HG03571 (cell line): ENCODE measurements around the gene TRAIP.
"Not testable (repeated sequence)": the region's sequence is repeated elsewhere in the genome, so short reads cannot be mapped to it uniquely, and the experiment has no call there.

Experiments used
- ATAC-seq: cut with Tn5 transposase; IDR thresholded peaks from one replicate; pipeline ENCODE4 v1.9.1; 2021; ENCODE audit not compliant: unreplicated experiment

Gene TRAIP

DNA sequence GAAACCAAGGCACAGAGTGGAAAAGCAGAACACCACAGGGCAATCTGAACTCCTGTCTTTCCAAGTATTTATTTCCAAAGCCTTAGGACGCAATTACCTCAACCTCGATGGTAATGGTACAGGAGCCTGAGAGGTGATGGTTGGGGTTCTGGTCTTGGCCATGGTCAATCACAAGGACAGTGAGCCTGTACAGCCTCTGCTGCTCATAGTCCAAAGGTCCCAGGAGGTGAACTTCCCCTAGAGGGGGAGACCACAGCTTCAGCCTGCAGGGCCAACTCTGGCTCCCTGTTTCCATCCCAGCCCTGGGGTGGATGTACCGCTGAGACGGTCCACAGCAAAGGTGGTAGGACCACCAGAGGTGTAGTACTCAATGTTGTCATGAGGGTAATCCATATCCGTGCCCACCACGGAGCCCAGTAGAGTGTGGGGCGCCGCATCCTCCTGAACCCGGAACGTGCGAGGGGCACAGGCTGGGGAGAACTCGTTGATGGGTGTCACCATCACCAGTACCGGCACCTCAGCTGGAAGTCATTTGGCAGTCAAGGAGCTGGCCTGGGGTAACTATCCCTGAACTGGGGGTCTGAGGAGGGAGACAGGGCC lies 62.8 kb downstream of the TRAIP start:
- no peak for ATAC-seq

DNA sequence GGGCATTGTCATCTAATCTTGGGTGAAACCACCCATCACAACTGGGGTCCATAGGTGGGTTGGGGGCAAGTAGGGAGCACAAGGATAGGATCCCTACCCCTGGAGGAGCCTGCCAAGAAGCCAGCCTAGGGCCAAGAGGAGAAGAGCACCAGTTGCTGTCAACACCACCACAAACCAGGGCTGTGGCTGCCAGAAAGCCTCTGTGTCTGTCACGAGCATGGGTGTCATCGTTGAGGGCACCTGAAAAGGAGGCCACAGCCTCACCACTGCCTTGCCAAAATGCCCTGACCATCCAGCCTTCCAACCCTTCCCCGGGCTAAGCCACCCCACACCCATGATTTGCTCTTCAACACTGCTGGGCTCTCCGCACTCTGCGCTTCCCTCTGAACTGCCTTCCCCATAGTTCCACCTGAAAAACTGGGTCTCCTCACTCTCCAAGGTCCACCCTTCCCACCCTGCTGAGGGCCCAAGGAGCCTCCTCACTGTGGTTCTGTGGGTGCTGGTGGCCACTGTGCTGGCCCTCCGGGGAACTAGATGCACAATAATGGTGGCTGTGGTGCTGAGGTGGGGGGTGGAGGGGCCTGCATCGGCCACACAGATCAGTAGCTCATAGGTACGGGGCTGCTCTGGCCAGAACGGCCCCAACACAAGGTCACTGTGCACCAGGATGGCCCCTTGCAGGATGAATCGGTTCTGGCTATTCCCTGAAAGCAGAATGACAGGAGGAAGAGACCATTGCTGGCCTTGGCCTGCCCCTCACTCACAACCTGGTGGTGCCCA lies 63.8 kb downstream of the TRAIP start:
- ATAC-seq, result no peak

DNA sequence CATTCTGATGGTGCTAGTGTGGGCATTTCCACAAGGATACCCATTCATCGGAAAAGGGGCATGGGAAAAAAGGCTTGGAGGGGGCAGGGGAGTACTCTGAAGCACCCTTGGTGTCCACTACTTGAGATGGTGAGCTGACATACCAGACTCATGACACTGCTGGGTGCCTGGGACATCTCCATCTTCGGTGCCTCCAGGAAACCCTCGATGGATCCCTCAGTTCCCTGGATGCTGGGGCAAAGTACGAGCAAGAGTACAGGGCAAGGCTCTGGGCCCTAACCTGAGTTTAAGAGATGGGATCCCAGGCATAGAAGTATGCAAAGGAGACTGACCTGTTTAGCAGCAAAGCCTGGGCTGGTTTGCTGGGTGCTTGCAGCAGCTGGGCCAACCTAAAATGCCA lies 64.8 kb downstream of the TRAIP start:
- no peak for ATAC-seq

DNA sequence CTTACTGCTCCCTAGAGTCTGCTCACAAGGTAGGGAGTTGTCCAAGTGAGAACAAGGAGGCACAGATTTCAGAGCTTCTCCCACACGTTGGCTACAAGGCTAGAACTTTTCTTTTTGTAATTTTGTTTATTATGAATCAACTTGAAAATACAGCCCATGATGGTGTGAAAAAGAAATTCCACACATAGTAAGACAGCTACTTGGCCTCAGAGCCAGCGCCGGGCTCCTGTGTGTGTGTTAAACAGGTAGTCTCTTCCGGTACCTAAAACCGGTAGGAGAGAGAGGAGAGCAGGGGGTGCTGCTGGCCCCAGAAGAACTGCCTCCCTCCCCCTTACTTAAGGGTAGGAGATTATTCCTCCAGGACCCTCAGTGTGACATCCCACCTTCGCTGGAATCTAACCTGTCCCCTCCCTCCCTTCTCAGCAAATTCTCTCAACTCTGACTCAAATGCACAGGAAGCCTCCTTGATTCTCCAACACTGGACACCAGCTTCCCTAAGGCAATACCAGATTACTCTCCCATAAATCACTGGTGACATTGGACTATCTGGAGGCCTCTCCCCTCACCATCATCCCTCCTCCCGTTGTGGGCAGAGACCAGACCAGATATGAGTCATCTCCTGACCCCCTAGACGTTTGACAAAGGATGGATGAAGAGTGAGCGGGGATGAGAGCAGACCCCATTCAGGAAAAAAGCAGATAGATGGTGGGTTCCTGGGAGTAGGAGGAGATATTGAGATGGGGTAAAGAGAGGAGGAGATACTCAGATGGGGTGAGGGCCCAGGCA lies 65.5 kb downstream of the TRAIP start:
- ATAC-seq, result no peak

DNA sequence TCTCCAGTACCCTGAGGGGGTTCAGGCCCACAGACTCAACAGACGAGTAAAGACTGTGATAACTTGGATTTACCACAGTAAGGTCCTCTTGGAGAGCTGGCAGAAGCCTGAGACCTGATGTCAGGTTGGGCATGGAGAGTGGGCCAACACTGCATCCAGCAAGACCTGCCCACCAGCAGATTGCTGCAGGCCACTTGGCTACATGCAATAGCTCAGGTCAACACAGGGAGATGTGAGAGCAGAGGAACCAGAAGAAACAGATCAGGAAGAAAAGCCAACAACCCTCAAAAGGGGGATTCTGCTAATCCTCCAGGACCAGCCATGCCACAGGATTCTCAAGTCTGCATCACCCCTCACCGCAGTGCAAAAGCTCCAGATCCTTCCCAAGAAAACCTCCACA lies 68.3 kb downstream of the TRAIP start:
- ATAC-seq, result no peak

DNA sequence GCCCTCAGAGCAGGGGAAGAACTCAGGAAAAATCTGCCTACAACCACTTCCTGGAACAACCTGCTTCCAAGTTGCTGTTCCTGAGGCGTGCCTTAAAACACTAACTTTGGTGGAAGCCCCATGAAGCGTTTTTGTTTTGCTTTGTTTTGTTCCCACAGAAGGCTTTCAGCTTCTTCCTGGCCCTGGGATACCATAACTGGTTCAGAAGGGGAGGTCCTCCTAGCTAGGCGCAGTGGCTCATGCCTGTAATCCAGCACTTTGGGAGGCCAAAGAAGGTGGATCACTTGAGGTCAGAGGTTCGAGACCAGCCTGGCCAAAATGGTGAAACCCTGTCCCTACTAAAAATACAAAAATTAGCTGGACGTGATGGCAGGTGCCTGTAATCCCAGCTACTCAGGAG lies 68.8 kb downstream of the TRAIP start:
- no peak for ATAC-seq

GRCh38 chr3:49787182-49787464 lies 69.2 kb downstream of the TRAIP start:
- no peak for ATAC-seq

- ATAC-seq, result peak; percentile 92
These were observed 69.8 kb downstream of the TRAIP start, which contains the start of gene IP6K1 for GRCh38 chr3:49786357-49787181. Gene IP6K1 (minus strand): TSS chr3:49786542. CDS start chr3:49748040, 38,502 bp downstream.

DNA sequence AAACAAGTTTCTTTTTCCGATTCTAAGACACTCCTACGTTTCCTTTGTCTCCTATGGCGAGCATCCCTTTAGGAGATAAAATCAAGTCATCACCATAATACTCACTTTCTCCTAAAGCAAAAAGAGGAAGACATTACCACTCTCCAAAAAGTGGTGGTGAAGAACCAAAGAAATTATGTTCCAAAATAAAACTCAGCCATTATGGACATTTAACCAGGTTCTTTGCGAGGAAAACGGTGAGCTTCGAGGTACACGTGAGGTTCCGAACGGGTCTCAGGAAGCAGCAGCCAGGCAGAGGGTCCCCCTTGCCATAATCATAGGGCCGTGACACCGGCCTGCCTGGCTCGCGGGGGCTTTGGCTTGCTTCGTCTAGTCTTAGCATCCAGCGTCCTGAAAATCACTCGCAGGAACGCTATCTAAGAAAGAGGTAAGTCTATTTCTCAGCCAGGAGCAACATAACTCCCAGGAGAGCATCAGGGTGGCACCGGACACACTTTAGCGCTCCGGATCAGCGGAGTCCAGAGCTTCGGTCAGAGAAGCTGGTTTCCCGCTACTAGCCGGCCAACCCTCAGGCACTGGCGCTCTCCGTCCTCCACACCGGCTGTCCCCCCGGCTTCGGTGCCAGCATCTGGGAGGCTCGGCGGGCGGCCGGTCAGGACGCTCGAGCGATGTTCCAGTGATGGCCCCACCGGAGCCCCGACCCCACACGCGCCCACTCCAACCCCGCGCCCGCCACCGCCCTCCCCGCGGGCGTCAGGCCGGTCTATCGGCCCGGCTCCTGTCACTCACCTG lies 70.6 kb downstream of the TRAIP start:
- peak; percentile 41 for ATAC-seq

DNA sequence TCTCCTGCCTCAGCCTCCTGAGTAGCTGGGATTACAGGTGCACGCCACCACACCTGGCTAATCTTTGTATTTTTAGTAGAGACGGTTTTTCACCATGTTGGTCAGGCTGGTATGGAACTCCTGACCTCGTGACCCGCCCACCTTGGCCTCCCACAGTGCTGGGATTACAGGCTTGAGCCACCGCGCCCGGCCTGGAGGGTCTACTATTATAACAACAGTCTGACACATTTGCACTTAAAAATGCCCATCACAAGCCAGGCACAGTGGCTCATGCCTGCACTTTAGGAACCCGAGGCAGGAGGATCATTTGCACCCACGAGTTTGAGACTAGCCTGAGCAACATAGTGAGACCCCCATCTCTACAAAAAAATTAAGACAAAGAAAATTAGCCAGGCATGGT lies 74.1 kb downstream of the TRAIP start:
- not testable (repeated sequence) for ATAC-seq

DNA sequence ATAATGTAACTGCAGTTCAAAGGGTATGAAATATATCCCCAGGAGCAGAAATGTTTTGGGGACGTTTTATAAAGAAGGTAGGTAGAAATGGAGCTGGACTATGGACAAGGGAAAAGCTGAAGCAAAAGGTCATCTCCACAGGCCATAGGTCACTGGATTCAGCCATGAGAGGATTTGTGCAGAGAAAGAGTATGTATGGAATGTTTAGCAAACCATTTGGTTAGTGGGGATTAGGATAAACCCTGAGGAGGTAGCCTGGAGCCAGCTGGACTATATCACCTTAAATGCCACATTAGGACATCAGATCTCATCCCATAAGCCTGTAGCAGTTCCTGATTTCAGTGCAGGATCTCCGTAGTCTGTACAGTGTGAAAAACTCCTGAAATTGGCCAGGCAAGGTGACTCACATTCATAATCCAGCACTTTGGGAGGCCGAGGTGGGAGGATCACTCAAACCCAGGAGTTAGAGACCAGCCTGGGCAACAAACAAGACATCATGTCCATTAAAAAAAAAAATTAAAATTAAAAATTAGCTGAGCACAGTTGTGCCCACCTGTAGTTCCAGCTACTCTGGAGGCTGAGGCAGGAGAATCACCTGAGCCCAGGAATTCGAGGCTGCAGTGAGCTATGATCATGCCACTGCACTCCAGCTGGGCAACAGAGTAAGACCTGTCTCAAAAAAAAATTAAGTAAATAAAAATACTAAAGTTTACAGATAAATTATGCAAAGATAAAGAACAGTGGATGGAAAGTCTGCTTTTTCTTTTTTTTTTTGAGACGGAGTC lies 74.8 kb downstream of the TRAIP start:
- no peak for ATAC-seq

GRCh38 chr3:49780975-49781365 lies 75.4 kb downstream of the TRAIP start:
- ATAC-seq, result not testable (repeated sequence)

- ATAC-seq, result no peak
These were observed 76.0 kb downstream of the TRAIP start for GRCh38 chr3:49780080-49780974.

GRCh38 chr3:49779358-49780079 lies 76.8 kb downstream of the TRAIP start:
- no peak for ATAC-seq
